Glutamatergic neuron (in vitro differentiated cells): ENCODE data around the gene SLC39A7. TPM values are rescaled to one million over a fixed set of nuclear protein-coding genes. Genes with fewer than 3 reads are reported as not detected.

Experiments used
- DNase-seq: peaks from one replicate; pipeline ENCODE4 v3.0.0; 2022
- H3K27ac Mint-ChIP-seq: one replicate; pipeline ENCODE4 v1.8.0; 2020; ENCODE audit warnings: mild to moderate bottlenecking, mixed read lengths, inconsistent platforms; ENCODE audit not compliant: unreplicated experiment
- H3K27me3 Mint-ChIP-seq: one replicate; pipeline ENCODE4 v1.8.0; 2020; ENCODE audit warnings: mild to moderate bottlenecking, moderate library complexity, mixed read lengths, inconsistent platforms; ENCODE audit not compliant: unreplicated experiment
- H3K36me3 Mint-ChIP-seq: one replicate; pipeline ENCODE4 v1.8.0; 2020; ENCODE audit warnings: mild to moderate bottlenecking, mixed read lengths, inconsistent platforms; ENCODE audit not compliant: unreplicated experiment
- H3K4me1 Mint-ChIP-seq: one replicate; pipeline ENCODE4 v1.8.0; 2020; ENCODE audit warnings: mild to moderate bottlenecking, low read depth, mixed read lengths, inconsistent platforms; ENCODE audit not compliant: unreplicated experiment
- H3K4me3 Mint-ChIP-seq: one replicate; pipeline ENCODE4 v1.8.0; 2020; ENCODE audit warnings: mild to moderate bottlenecking, mixed read lengths, inconsistent platforms; ENCODE audit not compliant: unreplicated experiment
- H3K9me3 Mint-ChIP-seq: one replicate; pipeline ENCODE4 v1.8.0; 2020; ENCODE audit warnings: mild to moderate bottlenecking, moderate library complexity, mixed read lengths, inconsistent platforms; ENCODE audit not compliant: unreplicated experiment
- total RNA-seq: library from RNA; stranded (reverse); fragmentation: NEBNext Ultra II Directional; extraction: Animal tissue kit (Norgen Biotek cat#: 25700); gene quantifications from one replicate; pipeline ENCODE4 v1.2.1, GENCODE V29; 2021; ENCODE audit not compliant: unreplicated experiment
- TF ChIP-seq, protein P1 (sequence below): fragments of 200-600 bp; sonication (generic); IDR thresholded peaks from one replicate; pipeline ENCODE4 v1.5.0; 2021; ENCODE audit not compliant: partially characterized antibody, unreplicated experiment

The SLC39A7 gene
- total RNA-seq, 1 donor from 2014 or later = 92.8 TPM

DNA sequence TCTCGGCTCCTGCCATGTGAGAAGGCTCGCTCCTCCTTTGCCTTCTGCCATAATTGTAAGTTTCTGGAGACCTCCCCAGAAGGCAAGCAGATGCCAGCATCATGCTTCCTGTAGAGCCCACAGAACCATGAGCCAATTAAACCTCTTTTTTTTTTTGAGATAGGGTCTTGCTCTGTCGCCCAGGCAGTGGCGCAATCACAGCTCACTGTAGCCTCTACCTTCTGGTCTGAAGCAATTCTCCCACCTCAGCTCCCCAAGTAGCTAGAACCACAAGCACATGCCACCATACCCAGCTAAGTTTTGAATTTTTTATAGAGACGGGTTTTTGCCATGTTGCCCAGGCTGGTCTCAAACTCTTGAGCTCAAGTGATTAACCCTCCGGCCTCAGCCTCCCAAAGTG, 36.2 kb downstream of the SLC39A7 start:
- no peak overlapping the region for H3K4me3 Mint-ChIP-seq
- peaks cover 12% of the 10 kb centered on the region for H3K27me3 Mint-ChIP-seq
- H3K9me3 Mint-ChIP-seq = peaks cover 8% of the 10 kb centered on the region
- TF ChIP-seq, protein P1, sequence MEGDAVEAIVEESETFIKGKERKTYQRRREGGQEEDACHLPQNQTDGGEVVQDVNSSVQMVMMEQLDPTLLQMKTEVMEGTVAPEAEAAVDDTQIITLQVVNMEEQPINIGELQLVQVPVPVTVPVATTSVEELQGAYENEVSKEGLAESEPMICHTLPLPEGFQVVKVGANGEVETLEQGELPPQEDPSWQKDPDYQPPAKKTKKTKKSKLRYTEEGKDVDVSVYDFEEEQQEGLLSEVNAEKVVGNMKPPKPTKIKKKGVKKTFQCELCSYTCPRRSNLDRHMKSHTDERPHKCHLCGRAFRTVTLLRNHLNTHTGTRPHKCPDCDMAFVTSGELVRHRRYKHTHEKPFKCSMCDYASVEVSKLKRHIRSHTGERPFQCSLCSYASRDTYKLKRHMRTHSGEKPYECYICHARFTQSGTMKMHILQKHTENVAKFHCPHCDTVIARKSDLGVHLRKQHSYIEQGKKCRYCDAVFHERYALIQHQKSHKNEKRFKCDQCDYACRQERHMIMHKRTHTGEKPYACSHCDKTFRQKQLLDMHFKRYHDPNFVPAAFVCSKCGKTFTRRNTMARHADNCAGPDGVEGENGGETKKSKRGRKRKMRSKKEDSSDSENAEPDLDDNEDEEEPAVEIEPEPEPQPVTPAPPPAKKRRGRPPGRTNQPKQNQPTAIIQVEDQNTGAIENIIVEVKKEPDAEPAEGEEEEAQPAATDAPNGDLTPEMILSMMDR = no peak
- no peaks in the 10 kb centered on the region for H3K36me3 Mint-ChIP-seq
- peaks cover 16% of the 10 kb centered on the region for H3K4me1 Mint-ChIP-seq
- no peak for DNase-seq
- H3K27ac Mint-ChIP-seq = no peak overlapping the region

DNA sequence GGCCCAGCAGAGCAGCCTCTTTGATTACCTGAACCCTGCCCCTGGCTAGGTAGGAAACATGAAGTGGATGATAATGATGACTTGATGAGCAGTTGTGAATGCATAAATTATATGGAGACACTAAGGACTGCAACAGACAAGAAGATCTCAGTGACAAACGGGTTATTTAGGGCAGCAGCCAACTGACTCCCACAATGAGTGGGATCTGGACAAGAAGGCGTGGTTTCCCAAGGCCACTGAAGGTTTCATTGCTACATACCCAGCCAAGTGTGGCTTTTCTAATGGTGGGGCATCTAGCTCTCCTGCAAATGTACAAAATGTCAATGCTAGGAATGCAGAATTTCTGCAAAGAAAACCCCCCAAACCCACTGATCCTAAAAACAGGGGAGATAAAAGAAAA, 37.1 kb downstream of the SLC39A7 start:
- DNase-seq = no peak
- Mint-ChIP-seq H3K4me1 (peaks cover 16% of the 10 kb centered on the region), H3K9me3 (peaks cover 8% of the 10 kb centered on the region), H3K36me3 (no peaks in the 10 kb centered on the region), H3K4me3 (no peak overlapping the region), H3K27ac (no peak overlapping the region), H3K27me3 (peaks cover 17% of the 10 kb centered on the region)
- TF ChIP-seq, protein P1 = no peak

DNA sequence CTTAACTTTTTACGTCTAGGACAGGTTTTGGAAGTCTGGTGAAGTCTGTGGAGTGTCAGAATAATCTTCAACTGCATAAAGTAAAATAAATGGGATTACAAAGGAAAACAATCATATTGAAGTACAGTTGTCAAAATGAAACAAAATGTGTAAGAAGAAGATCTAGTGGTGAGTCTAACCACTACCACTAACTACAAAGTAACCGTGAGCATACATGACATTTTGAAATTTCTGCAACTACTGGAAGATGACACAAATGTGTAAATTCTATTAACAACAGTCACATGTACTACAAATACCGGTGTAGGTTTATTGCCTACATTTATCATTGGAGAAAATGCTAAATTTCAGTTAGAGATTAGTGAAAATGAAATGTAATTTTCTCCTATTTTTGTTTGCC, 41.3 kb downstream of the SLC39A7 start:
- TF ChIP-seq, protein P1 = no peak
- no peak overlapping the region for H3K4me3 Mint-ChIP-seq
- no peaks in the 10 kb centered on the region for H3K4me1 Mint-ChIP-seq
- peaks cover 13% of the 10 kb centered on the region for H3K27me3 Mint-ChIP-seq
- H3K27ac Mint-ChIP-seq = no peak overlapping the region
- DNase-seq = no peak
- H3K9me3 Mint-ChIP-seq = no peaks in the 10 kb centered on the region
- no peaks in the 10 kb centered on the region for H3K36me3 Mint-ChIP-seq

DNA sequence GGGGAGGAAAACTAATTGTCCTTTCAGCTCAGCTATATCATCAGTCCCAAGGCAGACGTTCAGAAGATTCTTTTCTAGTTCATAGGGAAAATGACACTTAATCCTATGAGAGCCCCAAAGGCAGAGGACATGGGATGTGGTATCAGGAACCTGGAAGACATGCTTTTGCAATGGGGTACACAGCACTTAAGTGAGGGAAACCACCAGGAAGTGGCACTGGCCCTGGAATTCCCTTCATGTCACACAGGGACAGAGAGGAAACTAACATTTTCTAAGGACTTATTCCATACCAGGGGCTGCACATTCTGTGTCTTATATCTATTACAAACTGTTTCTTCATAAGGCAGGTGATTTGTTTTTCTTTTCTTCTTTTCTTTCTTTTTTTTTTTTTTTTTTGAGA, 42.8 kb downstream of the SLC39A7 start:
- H3K4me3 Mint-ChIP-seq = peak overlapping the region; percentile 44
- TF ChIP-seq, protein P1 = no peak
- no peaks in the 10 kb centered on the region for H3K36me3 Mint-ChIP-seq
- peaks cover 4% of the 10 kb centered on the region for H3K4me1 Mint-ChIP-seq
- no peak overlapping the region for H3K27ac Mint-ChIP-seq
- no peaks in the 10 kb centered on the region for H3K9me3 Mint-ChIP-seq
- no peak for DNase-seq
- peaks cover 15% of the 10 kb centered on the region for H3K27me3 Mint-ChIP-seq

DNA sequence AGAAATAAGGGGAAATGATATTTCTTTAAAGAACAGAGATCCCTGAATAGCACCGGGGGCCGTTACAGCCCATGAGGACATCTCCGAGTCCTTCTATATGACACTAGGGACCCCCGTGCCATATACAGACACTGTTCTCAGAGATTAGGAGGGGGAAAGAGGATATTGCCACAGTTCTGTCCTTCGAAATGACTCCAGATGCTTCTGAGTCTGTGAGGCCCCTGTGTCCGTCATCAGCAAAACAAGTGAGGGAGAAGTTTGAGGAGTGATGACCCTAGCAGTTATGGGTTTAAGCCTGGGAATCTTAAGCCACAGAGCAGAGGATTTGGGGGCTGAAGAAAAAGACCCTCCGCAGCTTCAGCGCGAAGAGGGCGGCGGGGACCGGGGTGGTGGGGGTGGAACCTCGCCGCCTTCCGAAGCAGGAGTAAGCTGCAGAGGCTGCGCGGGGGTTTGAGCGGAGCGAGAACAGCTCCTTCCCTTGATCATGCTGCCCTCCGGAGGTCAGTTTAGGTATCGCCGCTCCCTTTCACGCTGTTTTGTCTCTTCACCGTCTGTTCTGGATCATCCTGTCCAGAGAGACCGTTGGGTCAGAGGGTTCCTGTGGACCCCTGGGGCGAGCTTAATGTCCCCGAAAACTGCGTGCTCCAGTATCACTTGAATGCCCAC, 47.4 kb downstream of the SLC39A7 start:
- Mint-ChIP-seq H3K27ac (peak overlapping the region; percentile 79), H3K36me3 (no peaks in the 10 kb centered on the region), H3K4me1 (peaks cover 18% of the 10 kb centered on the region), H3K4me3 (peak overlapping the region; percentile 97), H3K9me3 (peaks cover 3% of the 10 kb centered on the region), H3K27me3 (peaks cover 12% of the 10 kb centered on the region)
- DNase-seq = peak; percentile 92
- TF ChIP-seq, protein P1 = peak; percentile 87
